Cortex of kidney (tissue), 1 donor: Measurements from ENCODE around the gene KIF3B.
"Not testable (repeated sequence)": the region's sequence is repeated elsewhere in the genome, so short reads cannot be mapped to it uniquely, and the experiment has no call there.

Experiments used
- DNase-seq: peaks from one replicate; lab custom pipeline; 2025; lab: John Stamatoyannopoulos, UW

The KIF3B gene

DNA sequence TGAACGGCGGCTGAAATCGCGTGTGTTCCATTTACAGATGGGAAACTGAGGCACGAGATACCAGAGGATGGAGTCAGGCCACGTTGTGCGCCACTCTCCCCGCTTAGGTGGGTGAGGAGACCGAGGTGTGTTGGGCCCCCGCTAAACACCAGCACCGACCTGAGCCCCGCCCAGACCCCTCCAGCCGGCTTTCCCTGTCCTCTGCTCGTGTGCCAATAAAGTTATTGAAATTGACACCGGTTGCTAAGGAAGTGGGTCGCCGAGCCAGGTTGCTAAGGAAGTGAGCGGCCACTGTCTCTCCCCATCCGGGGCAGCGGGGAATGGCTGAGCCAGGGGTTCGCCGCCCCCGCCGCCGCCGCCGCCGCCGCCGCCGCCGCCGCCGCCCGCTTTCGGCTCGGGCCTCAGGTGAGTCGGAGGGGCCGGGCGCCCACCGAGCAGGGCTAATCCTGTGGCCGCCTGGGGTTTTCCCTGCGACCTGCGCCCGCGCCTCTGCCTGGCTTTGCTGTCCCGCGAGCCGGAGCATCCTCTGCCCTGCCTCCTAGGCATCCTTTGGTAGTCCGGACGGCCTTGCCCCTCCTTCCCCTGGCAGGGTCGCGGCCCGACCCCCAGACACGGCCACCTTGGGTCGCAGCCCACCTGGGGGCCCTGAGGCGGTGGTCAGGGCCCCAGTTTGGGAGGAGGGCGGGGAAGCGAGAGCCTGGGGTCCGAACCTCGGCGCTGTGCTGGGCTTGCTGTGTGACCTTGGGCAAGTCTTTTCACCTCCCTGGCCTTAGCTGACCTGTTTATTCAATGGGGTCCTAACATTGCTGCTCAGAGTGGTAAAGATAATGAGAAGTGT is at the start of gene KIF3B:
TSS of gene KIF3B (plus strand) at position 291 of the 838 bp plus-strand sequence. CDS start 32,127 bp downstream, outside the sequence.
- no peak for DNase-seq

DNA sequence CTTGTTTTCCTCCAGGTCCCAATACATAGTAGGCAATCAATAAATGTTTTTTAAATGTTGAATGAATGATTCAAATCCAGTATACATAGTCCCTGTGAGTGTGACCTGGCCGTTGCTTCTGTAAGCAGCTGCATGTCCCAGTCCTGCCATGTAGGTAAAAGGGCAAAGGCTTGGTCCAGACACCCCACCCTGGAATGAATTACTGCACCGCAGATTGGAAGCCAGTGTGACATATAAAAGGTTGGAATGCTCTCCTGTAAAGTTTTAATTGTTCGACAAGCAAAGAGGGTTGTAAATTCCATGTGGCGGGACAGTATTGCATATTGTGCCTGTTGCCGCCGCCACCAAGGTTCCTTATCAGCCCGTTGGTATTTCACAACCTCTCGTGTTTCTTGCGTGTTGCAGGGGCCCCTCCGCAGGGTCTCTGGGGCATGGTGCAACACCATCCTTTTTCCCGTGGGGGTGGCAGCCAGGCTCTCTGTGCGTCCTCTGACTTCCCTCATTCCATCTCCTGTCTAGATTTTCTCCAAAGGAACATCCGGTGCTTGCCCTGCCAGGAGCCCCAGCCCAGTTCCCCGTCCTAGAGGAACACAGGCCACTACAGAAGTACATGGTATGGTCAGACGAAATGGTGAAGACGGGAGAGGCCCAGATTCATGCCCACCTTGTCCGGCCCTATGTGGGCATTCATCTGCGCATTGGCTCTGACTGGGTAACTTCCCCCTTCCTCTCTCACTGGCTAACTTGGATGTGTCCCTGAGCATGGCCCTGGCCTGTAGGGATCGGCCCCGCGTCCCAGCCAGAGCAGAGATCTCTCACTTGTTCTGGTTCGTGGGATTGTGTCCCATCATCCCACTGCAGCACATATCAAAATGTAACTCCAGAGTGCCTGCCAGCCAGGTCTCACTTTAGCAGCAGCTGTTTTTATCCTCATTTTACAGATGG is 49.4 kb upstream of the KIF3B start:
- DNase-seq = no peak

DNA sequence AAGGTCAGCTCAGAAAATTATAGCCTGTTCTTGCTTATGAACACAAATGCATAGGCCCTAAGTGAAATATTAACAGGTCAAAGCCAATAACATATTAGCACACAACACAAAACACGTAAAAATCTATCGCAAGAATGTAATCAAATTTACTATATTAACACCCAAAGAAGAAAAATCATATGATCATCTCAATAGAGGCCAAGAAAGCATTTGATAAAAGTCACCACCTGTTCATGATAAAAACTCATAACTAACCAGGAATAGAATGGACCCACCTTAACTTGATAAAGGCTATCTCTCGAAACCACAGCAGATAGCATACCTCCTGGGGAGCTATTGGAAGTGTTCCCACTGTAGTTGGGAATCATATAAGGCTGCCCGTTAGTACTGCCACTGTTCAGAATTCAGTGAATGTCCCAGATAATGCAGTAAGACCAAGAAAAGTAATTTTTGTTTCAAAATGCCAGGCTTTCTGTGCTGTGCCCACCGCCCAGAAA is 48.2 kb upstream of the KIF3B start:
- no peak for DNase-seq

DNA sequence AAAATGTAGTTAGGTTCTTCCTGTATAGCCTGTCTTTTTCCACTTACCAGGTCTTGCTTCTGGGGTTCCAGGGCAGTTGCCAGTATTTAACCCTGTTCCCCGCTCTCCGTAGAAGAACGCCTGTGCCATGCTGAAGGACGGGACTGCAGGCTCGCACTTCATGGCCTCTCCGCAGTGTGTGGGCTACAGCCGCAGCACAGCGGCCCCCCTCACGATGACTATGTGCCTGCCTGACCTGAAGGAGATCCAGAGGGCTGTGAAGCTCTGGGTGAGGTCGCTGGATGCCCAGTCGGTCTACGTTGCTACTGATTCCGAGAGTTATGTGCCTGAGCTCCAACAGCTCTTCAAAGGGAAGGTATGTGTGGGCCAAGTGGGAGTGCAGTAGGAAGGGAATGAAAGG is 46.7 kb upstream of the KIF3B start:
- no peak for DNase-seq

DNA sequence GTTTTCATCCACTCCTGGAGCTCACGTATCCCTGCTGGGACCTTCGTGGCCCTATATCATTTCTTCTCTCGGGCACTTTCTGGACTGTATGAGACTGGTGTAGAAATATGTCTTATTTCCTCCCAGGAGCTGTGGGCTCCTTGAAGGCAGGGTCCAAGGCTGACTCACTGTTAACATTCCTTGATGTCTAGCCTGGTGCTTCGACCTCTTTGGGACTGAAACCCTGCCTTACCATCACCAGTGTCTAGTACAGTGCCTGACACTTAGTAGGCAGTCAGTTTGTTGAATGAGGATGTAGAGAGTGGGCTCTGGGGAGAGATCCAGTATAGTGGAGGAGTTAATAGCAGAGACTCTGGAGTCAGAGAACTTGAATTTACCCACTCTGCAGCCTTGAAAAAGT is 46.2 kb upstream of the KIF3B start:
- no peak for DNase-seq

DNA sequence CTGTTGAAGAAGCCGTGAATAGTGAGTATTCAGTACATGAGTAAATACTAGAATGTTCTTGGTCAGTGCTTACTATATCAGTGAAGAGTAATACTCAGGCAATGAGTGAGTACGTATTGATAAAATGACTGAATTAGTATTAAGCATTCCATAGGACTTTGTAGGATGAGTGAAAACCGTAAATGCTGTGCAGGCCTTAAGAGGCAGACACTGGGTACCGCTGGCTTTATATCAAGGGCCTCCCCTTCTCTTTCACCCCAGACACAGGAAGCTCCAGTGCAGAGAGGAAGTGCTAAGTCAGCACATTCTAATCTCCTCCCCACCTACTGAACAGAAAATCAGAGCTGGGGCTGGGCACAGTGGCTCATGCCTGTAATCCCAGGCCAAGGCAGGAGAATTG is 45.6 kb upstream of the KIF3B start:
- DNase-seq = no peak

DNA sequence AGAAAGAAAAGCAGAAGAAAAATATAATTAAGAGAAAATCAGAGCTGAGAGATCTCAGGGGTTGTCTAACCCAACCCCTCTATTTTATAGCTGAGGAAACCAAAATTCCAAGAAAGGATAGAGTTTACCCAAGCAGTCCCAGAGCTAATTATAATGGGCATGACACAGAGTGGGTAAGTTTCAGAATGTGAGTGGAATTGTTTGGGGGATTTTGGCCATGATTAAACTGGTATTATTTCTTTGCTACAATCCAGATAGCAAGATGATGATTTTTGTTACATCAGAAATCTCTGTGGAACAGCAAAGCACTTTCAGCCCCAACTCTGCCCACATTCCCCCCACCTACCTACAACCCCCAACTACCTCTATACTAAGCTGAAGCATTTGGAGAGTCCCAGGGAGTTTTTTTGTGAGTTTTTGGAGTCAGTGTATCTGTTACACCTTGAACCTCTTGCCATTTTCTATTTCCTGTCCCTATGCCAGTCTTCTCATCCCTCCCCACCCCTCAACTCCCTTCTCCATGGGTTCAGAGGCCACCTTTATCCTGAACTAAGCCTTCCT is 45.0 kb upstream of the KIF3B start:
- DNase-seq = no peak

DNA sequence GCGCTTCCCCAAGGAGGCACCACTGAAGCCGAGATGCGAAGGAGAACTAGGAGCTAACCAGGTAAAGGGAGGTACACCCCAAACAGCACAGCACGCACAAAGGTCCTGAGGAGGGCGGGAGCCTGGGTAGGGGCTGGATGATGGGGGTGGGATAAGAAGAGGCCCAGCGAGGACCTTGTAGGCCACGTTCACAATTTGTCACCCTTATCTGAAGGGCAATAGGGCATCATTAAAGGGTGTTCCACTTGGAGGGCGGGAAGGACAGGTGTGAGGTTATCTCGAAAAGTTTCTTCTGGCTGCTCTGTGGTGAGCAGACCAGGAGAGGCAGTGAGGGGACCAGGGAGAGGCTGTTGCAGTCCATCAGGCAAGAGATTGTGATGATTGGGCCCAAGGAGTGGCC is 44.2 kb upstream of the KIF3B start:
- no peak for DNase-seq

DNA sequence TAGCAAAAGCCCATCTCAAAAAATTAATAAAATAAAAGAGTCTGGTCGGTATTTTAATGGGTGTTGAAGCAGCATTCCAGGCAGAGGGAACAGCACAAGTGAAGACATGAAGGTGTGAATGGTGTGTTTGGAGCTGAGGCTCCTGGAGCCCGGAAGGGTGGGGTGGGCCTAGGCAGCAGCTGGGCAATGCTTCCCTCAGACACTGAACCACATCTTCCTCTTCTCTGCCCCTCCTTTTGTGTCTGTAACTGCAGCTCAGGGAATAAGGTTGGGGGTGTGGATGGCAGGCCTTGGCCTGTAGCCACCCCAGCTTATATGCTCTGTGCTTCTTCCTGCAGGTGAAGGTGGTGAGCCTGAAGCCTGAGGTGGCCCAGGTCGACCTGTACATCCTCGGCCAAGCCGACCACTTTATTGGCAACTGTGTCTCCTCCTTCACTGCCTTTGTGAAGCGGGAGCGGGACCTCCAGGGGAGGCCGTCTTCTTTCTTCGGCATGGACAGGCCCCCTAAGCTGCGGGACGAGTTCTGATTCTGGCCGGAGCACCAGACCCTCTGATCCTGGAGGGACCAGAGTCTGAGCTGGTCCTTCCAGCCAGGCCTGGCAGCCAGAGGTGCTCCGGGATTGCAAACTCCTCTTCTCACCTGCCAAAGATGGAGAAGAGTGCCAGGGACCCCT is 43.2 kb upstream of the KIF3B start:
- no peak for DNase-seq

DNA sequence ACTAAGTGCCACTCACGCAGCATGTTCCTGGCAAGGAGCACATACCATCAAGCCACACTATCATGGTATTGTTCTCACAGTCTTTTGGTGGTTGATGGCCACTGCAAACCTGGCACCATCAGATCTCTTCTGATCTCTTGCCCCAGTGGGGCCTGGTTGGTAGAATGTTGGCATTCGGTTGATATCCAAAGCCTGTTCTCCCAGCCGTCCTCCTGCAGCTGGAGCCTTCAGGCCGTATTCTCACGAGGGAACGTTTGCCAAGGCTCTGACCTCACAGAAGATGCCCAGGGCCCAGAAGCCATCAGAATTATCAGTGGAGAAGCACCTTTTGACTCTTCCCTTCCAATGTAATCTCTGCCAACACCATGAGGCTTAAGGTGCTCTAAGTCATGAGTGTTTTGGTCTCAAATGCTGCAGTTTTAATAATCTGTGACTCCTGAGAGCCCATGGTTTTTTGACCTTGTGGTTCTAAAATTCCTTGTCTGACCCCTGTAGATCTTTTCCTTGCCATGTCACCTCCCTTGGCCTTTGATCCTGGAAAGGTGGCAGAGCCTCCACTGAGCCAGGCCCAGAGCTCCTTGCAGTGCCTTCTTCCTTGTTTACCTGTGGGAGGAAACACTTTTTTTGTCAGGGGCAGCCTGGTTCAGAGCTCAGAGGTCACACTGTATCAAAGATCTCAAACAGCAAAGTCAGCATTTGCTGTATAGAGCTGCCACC is 42.0 kb upstream of the KIF3B start:
- no peak for DNase-seq

DNA sequence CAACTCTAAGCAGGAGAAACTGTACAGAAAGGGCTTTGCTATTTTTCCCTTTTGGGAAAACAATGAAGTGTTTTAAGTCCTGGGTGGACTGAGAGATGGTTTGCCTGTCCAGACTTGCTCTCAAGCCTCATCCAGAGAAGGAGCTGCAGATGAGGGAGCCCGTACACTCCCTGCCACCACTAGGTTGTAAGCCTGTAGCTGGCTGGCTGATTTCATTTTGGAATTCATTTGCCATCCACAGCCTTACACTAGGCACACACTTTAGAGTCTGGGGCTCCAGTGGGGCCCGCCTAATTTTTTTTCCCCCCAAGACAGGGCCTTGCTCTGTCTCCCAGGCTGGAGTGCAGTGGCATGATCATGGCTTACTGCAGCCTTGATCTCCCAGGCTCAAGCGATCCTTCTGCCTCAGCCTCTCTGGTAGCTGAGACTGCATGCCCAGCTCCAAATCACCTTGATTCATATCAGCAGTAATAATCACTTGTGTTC is 41.4 kb upstream of the KIF3B start:
- no peak for DNase-seq

DNA sequence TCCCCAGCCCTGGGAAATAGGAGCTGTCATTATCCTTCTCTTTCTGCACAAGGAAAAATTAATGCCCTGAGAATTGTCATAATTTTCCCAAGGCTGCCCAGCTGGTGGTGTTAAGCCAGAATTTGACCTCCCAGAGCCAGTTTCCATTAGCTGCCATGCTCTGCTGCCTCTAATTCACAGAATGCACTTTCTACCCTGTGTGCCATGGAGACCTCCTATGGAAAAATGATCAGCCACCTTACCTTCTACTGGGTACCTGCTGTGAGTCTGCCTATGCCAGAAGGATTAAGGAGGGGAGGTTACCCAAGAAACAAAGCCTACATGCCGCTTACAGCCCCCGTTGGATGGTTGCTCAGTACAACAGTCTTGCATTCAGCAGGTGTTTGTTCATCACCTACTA is 40.6 kb upstream of the KIF3B start:
- DNase-seq = no peak

DNA sequence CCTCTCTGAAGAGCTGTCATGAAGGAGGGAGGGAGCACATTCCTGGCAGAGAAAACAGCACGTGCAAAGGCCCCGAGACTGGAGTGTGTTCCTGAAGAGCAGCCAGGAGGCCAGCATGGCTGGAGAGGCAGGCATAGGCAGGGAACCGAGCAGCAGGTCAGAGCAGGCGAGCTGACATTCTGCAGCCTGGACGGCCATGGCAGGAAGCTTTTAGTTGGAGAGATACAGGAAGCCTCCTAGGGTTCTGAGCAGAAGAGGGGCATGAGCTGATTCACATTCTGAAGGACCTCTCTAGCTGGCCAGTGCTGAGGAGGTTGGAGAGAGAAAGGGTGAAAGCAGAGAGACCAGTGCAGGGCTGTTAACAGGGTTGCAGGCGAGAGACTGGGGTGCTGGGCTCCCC is 40.0 kb upstream of the KIF3B start:
- DNase-seq = no peak

DNA sequence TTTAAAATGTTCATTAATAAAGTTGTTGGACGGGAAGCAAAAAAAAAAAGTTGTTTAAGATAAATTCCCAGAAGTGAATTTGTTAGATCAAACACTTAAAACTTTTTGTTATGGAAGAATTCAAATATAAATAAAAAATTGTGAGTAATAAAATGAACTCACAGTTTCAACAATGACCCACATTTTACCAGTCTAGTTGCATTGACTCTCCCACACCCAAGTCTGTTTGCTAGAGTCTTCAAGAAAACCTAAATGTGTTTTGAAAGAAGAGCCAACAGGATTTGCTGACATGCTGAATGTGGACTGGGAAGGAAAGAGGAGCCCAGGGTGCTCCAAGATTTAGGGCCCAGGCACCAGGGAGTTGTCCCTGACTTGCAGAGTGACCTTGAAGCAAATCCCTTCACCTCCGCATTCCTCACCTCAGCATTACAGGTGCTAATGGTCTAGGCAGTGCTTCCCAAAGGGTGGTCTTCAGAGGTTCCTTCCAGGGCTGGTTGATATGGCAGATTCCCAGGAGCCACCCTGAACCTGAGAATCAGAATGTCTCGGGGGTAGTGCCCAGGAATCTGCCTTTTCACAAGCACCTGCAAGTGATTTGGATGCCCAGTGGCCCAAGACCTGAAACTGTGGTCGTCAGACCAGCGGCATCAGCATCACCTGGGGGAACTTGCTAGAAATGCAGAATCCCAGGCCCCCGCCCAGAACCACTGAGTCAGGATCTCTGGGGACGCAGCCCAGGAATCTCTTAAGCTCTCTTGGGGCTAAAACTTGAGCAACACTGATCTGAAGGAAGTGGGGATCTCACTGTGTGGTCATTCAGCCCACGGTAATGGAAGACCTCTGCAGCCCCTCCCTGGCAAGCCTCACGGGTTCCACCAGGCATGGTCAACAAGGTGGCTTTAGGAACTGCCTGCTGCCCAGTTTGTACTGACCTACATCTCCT is 38.7 kb upstream of the KIF3B start:
- no peak for DNase-seq

DNA sequence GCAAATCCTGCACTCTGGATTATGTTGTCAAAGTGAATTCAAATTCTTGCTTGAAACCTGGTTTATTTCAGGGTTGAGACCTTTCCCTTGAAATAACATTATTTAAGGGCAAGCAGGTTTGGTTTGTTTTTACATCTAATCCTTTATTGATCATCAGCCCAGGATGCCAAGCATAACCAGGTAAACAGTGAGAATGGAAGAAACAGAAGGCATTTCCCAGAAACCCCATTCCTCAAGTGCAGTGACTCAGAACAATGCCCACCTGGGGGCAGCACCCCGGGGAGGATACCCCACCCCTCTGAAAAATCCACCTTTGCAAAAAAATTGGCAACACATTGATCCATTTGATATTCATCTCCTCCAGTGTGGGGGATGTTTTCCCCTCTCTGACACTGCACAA is 37.2 kb upstream of the KIF3B start:
- no peak for DNase-seq

DNA sequence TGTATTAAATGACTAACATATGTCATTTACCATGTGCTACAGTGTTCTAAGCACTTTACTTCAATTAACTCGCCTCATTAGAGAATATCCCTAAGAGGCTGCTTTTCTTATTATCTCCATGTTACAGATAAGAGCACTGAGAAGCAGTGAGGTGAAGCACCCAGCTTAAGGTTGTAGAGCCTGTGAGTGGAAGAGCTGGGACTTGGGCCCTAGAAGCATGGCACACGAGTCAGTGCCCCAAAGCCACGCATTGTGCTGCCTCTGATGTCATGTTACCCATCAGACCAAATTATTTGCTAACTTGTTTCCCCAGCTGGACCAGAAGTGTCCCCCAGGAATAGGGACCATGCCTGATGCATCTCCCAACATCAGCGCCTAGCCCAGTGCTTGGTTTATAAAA is 35.6 kb upstream of the KIF3B start:
- DNase-seq = no peak

DNA sequence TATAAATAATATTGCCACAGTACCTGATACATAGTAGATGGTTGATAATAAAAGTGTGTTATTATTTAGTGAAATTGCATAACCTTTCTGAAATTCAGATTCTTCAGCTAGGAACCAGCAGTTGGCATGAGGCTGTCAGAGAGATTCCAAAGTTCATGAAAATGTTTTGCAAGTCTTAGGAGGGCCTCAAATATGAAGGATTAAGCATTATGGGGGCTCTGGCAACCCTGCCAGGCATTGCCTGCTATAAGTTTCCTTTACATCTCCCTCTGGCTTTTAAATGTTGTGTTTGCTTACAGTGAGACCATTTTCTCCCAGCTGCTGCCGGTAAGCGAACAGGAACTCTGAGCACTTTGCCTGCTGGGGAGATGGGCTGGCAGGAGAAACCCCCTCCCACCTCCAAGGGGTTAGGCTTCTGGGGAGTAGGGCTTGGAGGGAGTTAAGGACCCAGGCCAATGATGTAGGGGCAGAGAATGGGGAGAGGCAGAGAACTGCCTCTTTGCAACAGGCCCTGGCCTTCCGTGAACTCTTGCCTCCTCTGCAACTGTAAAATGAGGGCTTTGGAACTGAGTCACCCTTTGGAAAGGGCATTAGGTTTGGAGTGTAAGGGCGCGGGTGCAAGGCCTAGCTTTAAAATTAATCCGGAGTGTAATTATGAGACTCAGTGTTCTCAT is 33.2 kb upstream of the KIF3B start:
- DNase-seq = no peak

DNA sequence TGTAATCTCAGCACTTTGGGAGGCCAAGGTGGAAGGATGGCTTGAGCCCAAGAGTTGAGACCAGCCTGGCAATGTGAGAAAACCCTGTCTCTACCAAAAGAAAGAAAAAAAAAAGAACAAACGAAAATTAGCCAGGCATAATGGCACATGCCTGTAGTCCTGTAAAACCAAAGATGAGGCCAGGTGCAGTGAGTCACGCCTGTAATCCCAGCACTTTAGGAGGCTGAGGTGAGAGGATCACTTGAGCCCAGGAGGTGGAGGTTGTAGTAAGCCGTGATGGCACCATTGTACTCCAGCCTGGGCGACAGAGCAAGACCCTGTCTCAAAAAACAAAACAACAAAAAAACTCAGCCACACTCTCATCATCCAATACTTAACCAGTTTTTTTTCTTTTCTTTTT is 32.5 kb upstream of the KIF3B start:
- no peak for DNase-seq

DNA sequence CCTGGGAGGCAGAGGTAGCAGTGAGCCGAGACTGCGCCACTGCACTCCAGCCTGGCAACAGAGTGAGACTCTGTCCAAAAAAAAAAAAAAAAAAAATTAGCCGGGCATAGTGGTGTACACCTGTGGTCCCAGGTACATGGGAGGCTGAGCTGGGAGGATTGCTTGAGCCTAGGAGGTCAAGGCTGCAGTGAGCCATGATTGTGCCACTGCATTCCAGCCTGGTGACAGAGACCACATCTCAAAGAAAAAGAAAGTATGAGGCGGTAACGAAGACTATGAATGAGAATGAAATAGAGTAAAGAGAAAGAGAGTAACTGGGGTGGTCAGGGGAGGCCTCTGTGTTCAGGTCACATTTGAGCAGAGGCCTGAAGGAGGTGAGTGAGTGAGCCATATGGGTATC is 31.2 kb upstream of the KIF3B start:
- not testable (repeated sequence) for DNase-seq
